Suprapubic skin (tissue), 3 donors: ENCODE measurements around the gene C2orf81.

ENCODE experiments used
- POLR2A ChIP-seq, 2 donors: fragments of 450-650 bp; IDR thresholded peaks; one replicate each; pipeline ENCODE4 v1.6.1; 2017; ENCODE audit warnings: antibody characterized with exemption in 2 of 2, mild to moderate bottlenecking in 2 of 2, moderate library complexity in 2 of 2
- TF ChIP-seq, protein P1 (sequence below), 2 donors: fragments of 200-600 bp in 1 of 2; fragments of 450-650 bp in 1 of 2; sonication (generic) in 1 of 2; IDR thresholded peaks; one replicate each; pipeline ENCODE4 v1.5.1; 2016 to 2019; ENCODE audit warnings: antibody characterized with exemption in 2 of 2, mild to moderate bottlenecking in 1 of 2, moderate library complexity in 1 of 2

- TF ChIP-seq, protein P1, sequence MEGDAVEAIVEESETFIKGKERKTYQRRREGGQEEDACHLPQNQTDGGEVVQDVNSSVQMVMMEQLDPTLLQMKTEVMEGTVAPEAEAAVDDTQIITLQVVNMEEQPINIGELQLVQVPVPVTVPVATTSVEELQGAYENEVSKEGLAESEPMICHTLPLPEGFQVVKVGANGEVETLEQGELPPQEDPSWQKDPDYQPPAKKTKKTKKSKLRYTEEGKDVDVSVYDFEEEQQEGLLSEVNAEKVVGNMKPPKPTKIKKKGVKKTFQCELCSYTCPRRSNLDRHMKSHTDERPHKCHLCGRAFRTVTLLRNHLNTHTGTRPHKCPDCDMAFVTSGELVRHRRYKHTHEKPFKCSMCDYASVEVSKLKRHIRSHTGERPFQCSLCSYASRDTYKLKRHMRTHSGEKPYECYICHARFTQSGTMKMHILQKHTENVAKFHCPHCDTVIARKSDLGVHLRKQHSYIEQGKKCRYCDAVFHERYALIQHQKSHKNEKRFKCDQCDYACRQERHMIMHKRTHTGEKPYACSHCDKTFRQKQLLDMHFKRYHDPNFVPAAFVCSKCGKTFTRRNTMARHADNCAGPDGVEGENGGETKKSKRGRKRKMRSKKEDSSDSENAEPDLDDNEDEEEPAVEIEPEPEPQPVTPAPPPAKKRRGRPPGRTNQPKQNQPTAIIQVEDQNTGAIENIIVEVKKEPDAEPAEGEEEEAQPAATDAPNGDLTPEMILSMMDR (IDR thresholded peaks at IDR 0.05), result no peak
- TF ChIP-seq POLR2A (IDR thresholded peaks at IDR 0.05), result no peak
Measured at GRCh38 chr2:74390606-74391005, 30.8 kb downstream of the C2orf81 start.
